DOHH2 (cell line): Measurements from ENCODE around the gene LRRC3C.
"Not testable (repeated sequence)": the region's sequence is repeated elsewhere in the genome, so short reads cannot be mapped to it uniquely, and the experiment has no call there.

Source experiments
- CTCF ChIP-seq: fragments of 200-600 bp; sonication (generic); IDR thresholded peaks from one replicate; pipeline ENCODE4 v1.5.1; 2014; ENCODE audit warnings: antibody characterized with exemption, mild to moderate bottlenecking, low read depth, low read length; ENCODE audit not compliant: poor library complexity, severe bottlenecking
- EZH2phosphoT487 ChIP-seq: fragments of 200-600 bp; sonication (generic); IDR thresholded peaks from 2 replicates; pipeline ENCODE4 v1.6.1; 2017; ENCODE audit warnings: borderline replicate concordance, mild to moderate bottlenecking, antibody characterized with exemption, low read length, moderate library complexity, mixed read lengths

GRCh38 chr17:39902027-39902426, 25.5 kb upstream of the LRRC3C start:
- TF ChIP-seq CTCF, EZH2phosphoT487: not testable (repeated sequence)
